ENCODE data around the gene PTPRA.

GRCh38 chr20:3040086-3040485 is 166.8 kb downstream of the PTPRA start:
- TF ChIP-seq POLR2A (IDR thresholded peaks at IDR 0.05; ENCODE audit: low read depth, low read length) (no peak), TAF1 (IDR thresholded peaks at IDR 0.05; ENCODE audit: borderline replicate concordance, low read depth, low read length) (no peak)

Measured in GM12892 (cell line).